D721Med (cell line): ENCODE measurements around the gene ASS1.

ENCODE experiments used
- DNase-seq: peaks from one replicate; pipeline ENCODE4 v3.0.0; 2011; ENCODE audit warnings: low spot score; ENCODE audit not compliant: insufficient read length
- FAIRE-seq: peaks from 2 replicates; lab custom pipeline; 2011; peaks lifted over from hg19 to GRCh38; lab: Jason Lieb, UNC
- TF ChIP-seq, protein P1 (sequence below): IDR thresholded peaks from 2 replicates; pipeline ENCODE4 v1.5.1; 2012; ENCODE audit warnings: mild to moderate bottlenecking, control low read depth; ENCODE audit not compliant: insufficient read depth; ENCODE audit errors: missing control alignments

Gene ASS1

DNA sequence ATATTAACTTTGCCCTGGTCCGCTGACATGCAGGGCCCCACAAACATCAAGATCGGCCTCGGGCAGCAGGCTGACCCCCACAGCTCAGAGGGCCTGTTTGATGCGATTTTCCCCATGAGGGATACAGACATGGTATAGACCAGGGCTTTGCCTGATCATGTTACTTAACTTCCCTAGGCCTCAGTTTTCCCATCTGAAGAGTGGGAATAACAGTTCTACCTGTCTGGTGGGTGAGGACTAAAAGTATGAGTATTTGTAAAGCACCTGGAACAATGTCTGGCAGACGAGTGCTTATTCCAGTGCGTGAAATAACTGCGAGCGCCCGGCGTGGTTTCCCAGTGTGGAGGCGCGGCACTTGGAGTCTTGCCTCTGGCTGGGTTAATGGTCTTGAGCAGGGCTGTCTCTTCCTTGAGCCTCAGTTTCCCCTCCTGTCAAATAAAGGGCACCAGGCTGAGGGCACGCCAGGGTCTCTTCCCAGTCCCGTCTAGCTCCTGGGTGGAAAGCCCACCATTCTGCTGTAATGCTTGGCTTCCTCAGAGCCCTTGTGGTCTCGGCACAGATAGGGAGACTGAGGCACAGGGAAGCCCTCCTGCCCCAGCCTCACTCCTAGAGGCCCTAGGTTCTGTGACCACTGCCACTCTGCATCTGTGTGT, 47.2 kb downstream of the ASS1 start:
- TF ChIP-seq, protein P1, sequence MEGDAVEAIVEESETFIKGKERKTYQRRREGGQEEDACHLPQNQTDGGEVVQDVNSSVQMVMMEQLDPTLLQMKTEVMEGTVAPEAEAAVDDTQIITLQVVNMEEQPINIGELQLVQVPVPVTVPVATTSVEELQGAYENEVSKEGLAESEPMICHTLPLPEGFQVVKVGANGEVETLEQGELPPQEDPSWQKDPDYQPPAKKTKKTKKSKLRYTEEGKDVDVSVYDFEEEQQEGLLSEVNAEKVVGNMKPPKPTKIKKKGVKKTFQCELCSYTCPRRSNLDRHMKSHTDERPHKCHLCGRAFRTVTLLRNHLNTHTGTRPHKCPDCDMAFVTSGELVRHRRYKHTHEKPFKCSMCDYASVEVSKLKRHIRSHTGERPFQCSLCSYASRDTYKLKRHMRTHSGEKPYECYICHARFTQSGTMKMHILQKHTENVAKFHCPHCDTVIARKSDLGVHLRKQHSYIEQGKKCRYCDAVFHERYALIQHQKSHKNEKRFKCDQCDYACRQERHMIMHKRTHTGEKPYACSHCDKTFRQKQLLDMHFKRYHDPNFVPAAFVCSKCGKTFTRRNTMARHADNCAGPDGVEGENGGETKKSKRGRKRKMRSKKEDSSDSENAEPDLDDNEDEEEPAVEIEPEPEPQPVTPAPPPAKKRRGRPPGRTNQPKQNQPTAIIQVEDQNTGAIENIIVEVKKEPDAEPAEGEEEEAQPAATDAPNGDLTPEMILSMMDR = no peak
- no peak for DNase-seq
- no peak for FAIRE-seq

DNA sequence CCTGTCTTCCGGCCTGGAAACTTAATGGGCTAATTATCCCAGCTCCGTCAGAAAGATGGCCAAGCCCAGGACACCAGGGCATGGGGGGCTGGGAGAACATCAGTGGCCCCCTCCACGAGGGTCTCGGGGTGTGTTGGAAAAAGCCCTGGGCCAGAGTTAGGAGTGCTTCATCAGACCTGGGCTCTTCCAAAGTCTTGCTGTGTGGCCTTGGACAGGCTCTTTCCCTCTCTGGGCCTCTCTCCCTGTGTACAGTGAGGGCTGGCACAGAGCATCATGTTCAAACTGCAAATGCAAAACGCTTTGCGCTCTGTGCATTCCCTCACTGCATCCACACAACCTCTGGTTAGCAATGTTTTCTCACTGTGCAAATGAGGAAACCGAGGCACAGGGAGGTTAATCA, 48.3 kb downstream of the ASS1 start:
- TF ChIP-seq, protein P1 = no peak
- DNase-seq (no peak), FAIRE-seq (no peak)

DNA sequence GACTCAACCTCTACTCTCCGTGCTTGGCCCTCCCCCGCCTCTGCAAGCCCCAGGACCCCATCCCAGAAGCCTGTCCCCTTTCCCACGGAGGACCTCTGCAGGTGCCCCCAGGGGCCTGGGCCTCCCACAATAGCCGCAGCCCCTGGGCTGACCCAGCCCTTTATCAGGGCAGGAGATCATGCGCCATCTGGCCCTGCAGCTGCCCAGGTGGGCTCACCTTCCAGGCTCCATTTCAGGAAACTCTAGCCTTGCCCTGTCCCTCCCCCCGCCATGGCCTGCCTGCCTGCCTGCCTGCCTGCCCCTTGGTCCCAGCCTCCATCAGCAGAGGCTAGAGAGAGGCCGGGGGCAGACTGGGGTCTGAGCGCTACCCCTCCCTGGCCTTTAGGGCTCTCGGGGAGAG, 48.7 kb downstream of the ASS1 start:
- no peak for FAIRE-seq
- no peak for DNase-seq
- TF ChIP-seq, protein P1 = no peak

DNA sequence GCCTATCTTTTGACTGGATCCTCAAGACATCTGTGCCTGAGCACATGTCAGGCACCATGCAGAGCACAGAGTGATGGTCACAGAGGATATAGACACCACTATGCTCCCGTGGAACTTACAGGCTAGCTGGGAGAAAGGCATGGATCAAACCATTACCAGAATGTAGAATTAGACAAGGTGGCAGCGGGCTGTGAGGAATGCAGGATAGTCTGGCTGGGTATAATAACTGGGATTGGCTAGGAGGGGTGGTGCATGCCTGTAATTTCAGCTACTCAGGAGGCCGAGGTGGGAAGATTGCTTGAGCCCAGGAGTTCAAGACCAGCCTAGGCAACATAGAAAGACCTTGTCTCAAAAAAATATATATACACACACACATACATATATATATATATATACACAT, 50.3 kb downstream of the ASS1 start:
- DNase-seq (no peak), FAIRE-seq (no peak)
- TF ChIP-seq, protein P1 = no peak

DNA sequence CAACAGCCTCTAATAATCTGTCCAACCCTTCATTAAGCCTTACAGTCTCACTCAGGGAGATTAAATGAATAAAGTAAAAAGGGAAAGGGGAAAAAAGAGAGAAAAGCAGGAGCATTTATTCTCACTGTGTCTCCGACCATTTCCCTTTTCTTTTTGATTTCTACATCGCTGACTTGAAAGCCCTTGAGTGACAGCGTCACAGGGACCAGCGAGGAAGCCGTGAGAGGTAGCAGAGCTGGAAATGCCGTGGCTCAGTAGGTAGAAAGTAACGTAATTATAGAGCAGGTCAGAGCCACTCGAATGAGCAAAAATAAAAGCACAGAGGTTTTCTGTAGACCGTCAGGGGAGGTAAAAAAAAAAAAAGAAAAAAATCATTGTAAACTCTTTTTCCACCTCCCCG, 52.4 kb downstream of the ASS1 start:
- TF ChIP-seq, protein P1 = no peak
- no peak for FAIRE-seq
- no peak for DNase-seq

DNA sequence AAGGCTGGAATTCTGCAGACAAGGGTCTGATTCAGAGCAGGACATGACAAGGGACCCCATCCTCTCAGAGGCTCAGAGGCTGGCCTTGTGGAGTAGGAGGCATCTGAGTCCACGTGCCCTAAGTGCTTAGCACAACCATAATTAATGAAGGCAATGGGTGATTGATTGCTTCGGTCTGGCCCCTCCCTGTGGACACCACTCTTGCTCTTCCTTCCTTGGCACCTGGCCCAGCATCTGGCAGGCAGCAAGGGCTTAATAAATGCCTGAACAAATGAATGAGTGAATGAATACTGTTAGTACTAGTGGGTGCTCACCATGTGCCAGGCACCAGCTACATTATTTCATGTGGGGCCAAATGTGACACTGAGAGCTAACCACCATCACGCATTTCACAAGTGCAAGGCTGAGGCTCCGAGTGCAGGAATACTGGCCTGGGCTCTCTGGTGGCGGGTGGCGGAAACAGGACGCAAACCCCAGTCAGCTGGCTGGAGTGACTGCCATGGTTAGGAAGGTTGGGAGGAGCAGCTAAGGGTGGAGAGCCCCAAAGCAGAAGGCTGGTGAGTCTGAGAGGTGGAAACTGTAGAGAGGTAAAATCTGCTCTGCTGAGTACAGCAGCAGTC, 53.6 kb downstream of the ASS1 start:
- FAIRE-seq = no peak
- DNase-seq = no peak
- TF ChIP-seq, protein P1 = no peak

DNA sequence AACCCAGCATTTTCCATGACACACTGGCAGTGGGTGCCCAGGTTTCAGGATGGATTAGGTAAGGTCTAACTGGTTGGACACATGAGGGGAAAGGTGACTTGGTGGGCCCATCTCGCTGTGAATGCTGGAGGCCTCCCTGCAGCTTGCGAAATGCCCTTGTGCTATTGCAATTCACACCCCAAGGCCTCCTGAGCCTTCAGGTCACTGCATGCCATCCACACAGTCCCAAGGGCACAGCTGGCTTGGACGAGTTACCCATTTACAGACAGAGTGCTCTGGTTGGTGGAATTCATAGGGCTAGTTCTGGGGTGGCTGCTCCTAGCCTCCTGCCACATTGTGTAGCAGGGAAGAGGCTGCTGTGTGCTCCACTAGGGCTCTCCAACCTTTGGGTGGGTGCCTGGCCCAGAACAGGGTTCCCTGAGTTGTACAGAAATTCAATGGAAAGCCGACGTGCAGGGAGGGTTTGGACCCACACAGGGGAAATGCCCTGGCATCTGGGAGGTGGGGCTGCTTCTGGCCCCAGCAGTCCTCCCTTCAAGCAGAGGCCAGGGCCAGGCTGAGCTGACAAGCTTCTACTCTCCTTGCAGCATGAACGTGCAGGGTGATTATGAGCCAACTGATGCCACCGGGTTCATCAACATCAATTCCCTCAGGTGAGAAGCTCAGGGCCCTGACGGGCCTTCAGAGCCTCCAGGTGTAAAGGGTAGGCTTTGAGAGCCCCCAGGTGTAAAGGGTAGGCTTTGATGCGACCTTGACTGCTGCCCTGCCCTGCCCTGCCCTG, 54.3 kb downstream of the ASS1 start:
- no peak for FAIRE-seq
- TF ChIP-seq, protein P1 = no peak

More for the DNA sequence above, 54.3 kb downstream of the ASS1 start:
- DNase-seq = no peak
